ENCODE results near the gene FMN2.
"Not testable (repeated sequence)": the region's sequence is repeated elsewhere in the genome, so short reads cannot be mapped to it uniquely, and the experiment has no call there.

FMN2 gene

DNA sequence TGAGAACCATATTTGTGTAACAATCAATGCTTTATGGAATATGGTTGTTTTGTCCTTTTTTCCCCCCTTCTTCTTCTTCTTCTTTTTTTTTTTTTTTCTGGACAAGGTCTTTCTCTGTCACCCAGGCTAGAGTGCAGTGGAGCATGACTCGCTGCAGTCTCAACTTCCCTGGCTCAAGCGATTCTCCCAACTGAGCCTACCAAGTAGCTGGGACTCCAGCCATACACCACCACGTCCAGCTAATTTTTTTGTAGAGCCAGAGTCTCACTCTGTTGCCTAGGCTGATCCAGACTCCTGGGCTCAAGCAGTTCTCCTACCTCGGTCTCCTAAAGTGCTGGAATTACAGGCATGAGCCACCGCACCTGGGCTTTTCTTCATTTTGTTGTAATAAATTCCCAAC, 86.7 kb downstream of the FMN2 start:
- Histone ChIP-seq H3K27me3 (ENCODE audit: insufficient read depth, low read depth) (no peaks in the 10 kb centered on the region), H3K4me2 (no peak overlapping the region), H3K4me1 (ENCODE audit: low read depth, poor library complexity, severe bottlenecking) (no peaks in the 10 kb centered on the region), H3K36me3 (ENCODE audit: insufficient read depth) (no peaks in the 10 kb centered on the region), H3K27ac (no peak overlapping the region), H3K9ac (no peak overlapping the region), H3K79me2 (ENCODE audit: insufficient read depth, low read depth) (no peaks in the 10 kb centered on the region), H2AFZ (ENCODE audit: low read depth) (no peak overlapping the region), H4K20me1 (ENCODE audit: insufficient read depth) (no peaks in the 10 kb centered on the region), H3K4me3 (IDR thresholded peaks at IDR 0.05; ENCODE audit: insufficient read depth, low read depth, low read length) (no peak overlapping the region)
- TF ChIP-seq CTCF (conservative IDR thresholded peaks at IDR 0.05; ENCODE audit: low read depth, low read length): no peak

- not testable (repeated sequence) for H3K4me2 ChIP-seq; H3K27me3 ChIP-seq (ENCODE audit: insufficient read depth, low read depth); H3K27ac ChIP-seq; H2AFZ ChIP-seq (ENCODE audit: low read depth); H4K20me1 ChIP-seq (ENCODE audit: insufficient read depth); H3K4me3 ChIP-seq (IDR thresholded peaks at IDR 0.05; ENCODE audit: insufficient read depth, low read depth, low read length); H3K79me2 ChIP-seq (ENCODE audit: insufficient read depth, low read depth); H3K9ac ChIP-seq; H3K4me1 ChIP-seq (ENCODE audit: low read depth, poor library complexity, severe bottlenecking); H3K36me3 ChIP-seq (ENCODE audit: insufficient read depth)
These were observed 93.0 kb downstream of the FMN2 start for GRCh38 chr1:240184682-240185081.

DNA sequence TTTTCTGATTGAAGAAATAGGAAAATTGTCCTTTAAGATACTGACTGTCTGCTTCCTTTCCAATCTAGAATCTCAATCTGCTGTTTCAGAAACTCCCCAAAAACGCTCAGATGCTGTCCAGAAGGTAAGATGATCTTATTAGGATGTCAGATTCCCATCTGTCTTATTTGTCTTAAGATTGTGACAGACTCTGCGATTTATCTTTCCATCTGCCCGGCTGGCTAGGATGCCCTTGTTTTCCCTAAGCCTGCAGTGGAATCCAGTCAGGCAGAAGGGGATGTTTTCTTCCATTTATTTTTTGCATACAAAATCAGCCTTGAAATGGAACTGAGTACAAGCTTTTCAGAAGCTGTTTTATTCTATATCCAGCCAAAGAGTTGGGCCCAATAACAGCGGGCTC, 96.5 kb downstream of the FMN2 start:
- Histone ChIP-seq H3K4me2 (no peak overlapping the region), H4K20me1 (ENCODE audit: insufficient read depth) (no peaks in the 10 kb centered on the region), H3K79me2 (ENCODE audit: insufficient read depth, low read depth) (no peaks in the 10 kb centered on the region), H3K9ac (no peak overlapping the region), H3K27ac (no peak overlapping the region), H3K36me3 (ENCODE audit: insufficient read depth) (no peaks in the 10 kb centered on the region), H3K4me3 (IDR thresholded peaks at IDR 0.05; ENCODE audit: insufficient read depth, low read depth, low read length) (no peak overlapping the region), H3K27me3 (ENCODE audit: insufficient read depth, low read depth) (0 out of 2 replicates have a peak, but pooled peaks cover 2% of the 10 kb centered on the region), H3K4me1 (ENCODE audit: low read depth, poor library complexity, severe bottlenecking) (peaks cover 14% of the 10 kb centered on the region), H2AFZ (ENCODE audit: low read depth) (no peak overlapping the region)
- no peak for TF ChIP-seq CTCF (conservative IDR thresholded peaks at IDR 0.05; ENCODE audit: low read depth, low read length)

- no peaks in the 10 kb centered on the region for H3K79me2 ChIP-seq (ENCODE audit: insufficient read depth, low read depth)
- TF ChIP-seq CTCF (conservative IDR thresholded peaks at IDR 0.05; ENCODE audit: low read depth, low read length): peak; percentile 89
- no peak overlapping the region for H3K9ac ChIP-seq
- no peaks in the 10 kb centered on the region for H3K36me3 ChIP-seq (ENCODE audit: insufficient read depth)
- no peak overlapping the region for H3K4me3 ChIP-seq (IDR thresholded peaks at IDR 0.05; ENCODE audit: insufficient read depth, low read depth, low read length)
- no peak overlapping the region for H3K27ac ChIP-seq
- H3K27me3 ChIP-seq (ENCODE audit: insufficient read depth, low read depth): 0 out of 2 replicates have a peak, but pooled peaks cover 2% of the 10 kb centered on the region
- peaks cover 14% of the 10 kb centered on the region for H3K4me1 ChIP-seq (ENCODE audit: low read depth, poor library complexity, severe bottlenecking)
- no peak overlapping the region for H3K4me2 ChIP-seq
- H4K20me1 ChIP-seq (ENCODE audit: insufficient read depth): no peaks in the 10 kb centered on the region
- H2AFZ ChIP-seq (ENCODE audit: low read depth): no peak overlapping the region
These were observed 97.8 kb downstream of the FMN2 start for GRCh38 chr1:240189386-240189989.

- Histone ChIP-seq H3K27me3 (ENCODE audit: insufficient read depth, low read depth) (no peaks in the 10 kb centered on the region), H3K4me2 (peak overlapping the region; percentile 33; the same call in 1 of the 2 replicates), H3K79me2 (ENCODE audit: insufficient read depth, low read depth) (no peaks in the 10 kb centered on the region), H3K4me3 (IDR thresholded peaks at IDR 0.05; ENCODE audit: insufficient read depth, low read depth, low read length) (no peak overlapping the region), H4K20me1 (ENCODE audit: insufficient read depth) (no peaks in the 10 kb centered on the region), H2AFZ (ENCODE audit: low read depth) (no peak overlapping the region), H3K4me1 (ENCODE audit: low read depth, poor library complexity, severe bottlenecking) (peaks cover 14% of the 10 kb centered on the region), H3K27ac (no peak overlapping the region), H3K36me3 (ENCODE audit: insufficient read depth) (no peaks in the 10 kb centered on the region), H3K9ac (no peak overlapping the region)
- TF ChIP-seq CTCF (conservative IDR thresholded peaks at IDR 0.05; ENCODE audit: low read depth, low read length): peak; percentile 80
These were observed 99.3 kb downstream of the FMN2 start for GRCh38 chr1:240190881-240191401.
